Neural progenitor cell (in vitro differentiated cells): Measurements from ENCODE around the gene MAJIN. TPM values are rescaled to one million over a fixed set of nuclear protein-coding genes. Genes with fewer than 3 reads are reported as not detected.

Experiments
- DNase-seq: peaks from one replicate; pipeline ENCODE4 v3.0.0-alpha.2; 2016; ENCODE audit warnings: low spot score
- H2AFZ ChIP-seq: fragments of 200-600 bp; sonication (generic); replicated peaks from 2 replicates; pipeline ENCODE4 v1.6.1; 2016; ENCODE audit warnings: antibody characterized with exemption
- H3F3A ChIP-seq: fragments of 200-600 bp; sonication (generic); 2 replicates; pipeline ENCODE4 v1.6.1; 2016; ENCODE audit warnings: antibody characterized with exemption, low read depth
- H3K27ac ChIP-seq: fragments of 200-600 bp; sonication (generic); 2 replicates; pipeline ENCODE4 v1.5.1; 2016; ENCODE audit warnings: mild to moderate bottlenecking
- H3K27me3 ChIP-seq: fragments of 200-600 bp; sonication (generic); 2 replicates; pipeline ENCODE4 v1.6.1; 2016; ENCODE audit warnings: mild to moderate bottlenecking, moderate library complexity
- H3K36me3 ChIP-seq: fragments of 200-600 bp; sonication (generic); 2 replicates; pipeline ENCODE4 v1.5.1; 2016
- H3K4me1 ChIP-seq: fragments of 200-600 bp; sonication (generic); 2 replicates; pipeline ENCODE4 v1.6.1; 2016; ENCODE audit warnings: mixed run types
- H3K4me2 ChIP-seq: fragments of 200-600 bp; sonication (generic); 2 replicates; pipeline ENCODE4 v1.6.1; 2016
- H3K4me3 ChIP-seq: fragments of 200-600 bp; sonication (generic); 2 replicates; pipeline ENCODE4 v1.5.1; 2016
- H3K79me2 ChIP-seq: fragments of 200-600 bp; sonication (generic); 2 replicates; pipeline ENCODE4 v1.6.1; 2016; ENCODE audit warnings: low read depth
- H3K9ac ChIP-seq: fragments of 200-600 bp; sonication (generic); 2 replicates; pipeline ENCODE4 v1.6.1; 2016
- H3K9me3 ChIP-seq: fragments of 200-600 bp; sonication (generic); 2 replicates; pipeline ENCODE4 v1.5.1; 2016; ENCODE audit warnings: low read depth
- H4K20me1 ChIP-seq: fragments of 200-600 bp; sonication (generic); 2 replicates; pipeline ENCODE4 v1.6.1; 2016; ENCODE audit warnings: low read depth
- H3K27ac Mint-ChIP-seq: 3 replicates; pipeline ENCODE4 v1.8.0; 2021; ENCODE audit warnings: mixed read lengths
- H3K27me3 Mint-ChIP-seq: 2 replicates; pipeline ENCODE4 v1.8.0; 2022; ENCODE audit warnings: low read depth, mild to moderate bottlenecking, inconsistent platforms, moderate library complexity, mixed read lengths; ENCODE audit not compliant: insufficient read depth
- H3K36me3 Mint-ChIP-seq: 3 replicates; pipeline ENCODE4 v1.8.0; 2021; ENCODE audit warnings: mixed read lengths
- H3K4me1 Mint-ChIP-seq: 3 replicates; pipeline ENCODE4 v1.8.0; 2021; ENCODE audit warnings: mixed read lengths
- H3K4me3 Mint-ChIP-seq: 3 replicates; pipeline ENCODE4 v1.8.0; 2021; ENCODE audit warnings: mild to moderate bottlenecking, moderate library complexity, mixed read lengths
- H3K9me3 Mint-ChIP-seq: 3 replicates; pipeline ENCODE4 v1.8.0; 2020; ENCODE audit warnings: mixed read lengths
- CTCF ChIP-seq: fragments of 200-600 bp; sonication (generic); IDR thresholded peaks from 2 replicates; pipeline ENCODE4 v1.5.1; 2017; ENCODE audit warnings: antibody characterized with exemption, mild to moderate bottlenecking
- EZH2 ChIP-seq: fragments of 200-600 bp; sonication (generic); IDR thresholded peaks from 2 replicates; pipeline ENCODE4 v1.6.1; 2017; ENCODE audit warnings: antibody characterized with exemption, mild to moderate bottlenecking, moderate library complexity
- EZH2phosphoT487 ChIP-seq: fragments of 200-600 bp; sonication (generic); IDR thresholded peaks from 2 replicates; pipeline ENCODE4 v1.6.1; 2017; ENCODE audit warnings: antibody characterized with exemption
- total RNA-seq: library from RNA; depleted of rRNA; stranded (reverse); fragments of >200 nt; gene quantifications from 2 replicates; pipeline ENCODE4 v1.2.3, GENCODE V29; 2015; ENCODE audit warnings: low replicate concordance

MAJIN gene
- total RNA-seq, 1 donor from 2014 or later = not detected

- peak; percentile 31 for DNase-seq
- peak overlapping the region; percentile 81 for H3K4me3 ChIP-seq
These were observed 46.1 kb downstream of the MAJIN start for GRCh38 chr11:64925536-64926436.

DNA sequence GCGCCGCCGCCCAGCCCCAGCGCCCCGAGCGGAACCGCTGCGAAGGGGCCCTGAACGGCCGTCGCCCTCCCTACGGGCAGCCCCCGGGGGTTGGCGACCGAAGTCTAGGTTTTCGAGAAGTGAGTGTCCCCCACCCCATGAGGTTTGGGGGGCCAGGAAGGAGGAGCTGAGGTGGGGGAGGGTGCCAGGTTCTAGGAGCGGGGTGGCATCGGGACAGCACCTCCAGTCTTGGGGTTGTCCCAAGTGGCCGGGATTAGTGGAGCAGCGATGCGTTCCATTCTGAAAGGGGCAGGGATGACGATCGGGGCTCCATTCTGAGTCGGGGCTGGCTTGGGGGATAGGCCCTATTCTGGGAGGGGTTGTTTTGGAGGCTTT, 47.0 kb downstream of the MAJIN start:
- peak; percentile 66 for DNase-seq
- H2AFZ ChIP-seq = peak overlapping the region; percentile 95
- H3K4me3 ChIP-seq = peak overlapping the region; percentile 81
- TF ChIP-seq CTCF = no peak
- no peak for TF ChIP-seq EZH2phosphoT487
- TF ChIP-seq EZH2 = no peak
- no peaks in the 10 kb centered on the region for H3K4me1 ChIP-seq
- no peaks in the 10 kb centered on the region for H3K36me3 ChIP-seq
- H4K20me1 ChIP-seq = no peaks in the 10 kb centered on the region
- no peaks in the 10 kb centered on the region for H3K79me2 ChIP-seq
- H3K9ac ChIP-seq = peak overlapping the region; percentile 16
- H3K9me3 ChIP-seq = no peaks in the 10 kb centered on the region
- H3F3A ChIP-seq = no peaks in the 10 kb centered on the region
- peaks cover 13% of the 10 kb centered on the region for H3K4me1 Mint-ChIP-seq
- peaks cover 2% of the 10 kb centered on the region for H3K36me3 Mint-ChIP-seq
- H3K4me3 Mint-ChIP-seq = peak overlapping the region; percentile 92
- peak overlapping the region; percentile 96 for H3K4me2 ChIP-seq
- peaks cover 7% of the 10 kb centered on the region for H3K27me3 ChIP-seq
- H3K9me3 Mint-ChIP-seq = no peaks in the 10 kb centered on the region
- H3K27ac Mint-ChIP-seq = peak overlapping the region; percentile 66
- no peak overlapping the region for H3K27ac ChIP-seq
- peaks cover 3% of the 10 kb centered on the region for H3K27me3 Mint-ChIP-seq

More at GRCh38 chr11:64925536-64926436, 46.1 kb downstream of the MAJIN start:
- TF ChIP-seq EZH2phosphoT487 (no peak), EZH2 (no peak), CTCF (no peak)
- H3K4me1 Mint-ChIP-seq = peaks cover 13% of the 10 kb centered on the region
- H3K27ac Mint-ChIP-seq = peak overlapping the region; percentile 81
- Histone ChIP-seq H3K9ac (no peak overlapping the region), H4K20me1 (no peaks in the 10 kb centered on the region), H3K9me3 (no peaks in the 10 kb centered on the region), H3K27ac (no peak overlapping the region), H3K4me2 (peak overlapping the region; percentile 96), H3K27me3 (peaks cover 7% of the 10 kb centered on the region), H3F3A (no peaks in the 10 kb centered on the region), H3K36me3 (no peaks in the 10 kb centered on the region), H3K4me1 (no peaks in the 10 kb centered on the region), H3K79me2 (no peaks in the 10 kb centered on the region), H2AFZ (no peak overlapping the region)
- H3K9me3 Mint-ChIP-seq = no peaks in the 10 kb centered on the region
- peaks cover 3% of the 10 kb centered on the region for H3K27me3 Mint-ChIP-seq
- H3K36me3 Mint-ChIP-seq = peaks cover 2% of the 10 kb centered on the region
- peak overlapping the region; percentile 92 for H3K4me3 Mint-ChIP-seq

DNA sequence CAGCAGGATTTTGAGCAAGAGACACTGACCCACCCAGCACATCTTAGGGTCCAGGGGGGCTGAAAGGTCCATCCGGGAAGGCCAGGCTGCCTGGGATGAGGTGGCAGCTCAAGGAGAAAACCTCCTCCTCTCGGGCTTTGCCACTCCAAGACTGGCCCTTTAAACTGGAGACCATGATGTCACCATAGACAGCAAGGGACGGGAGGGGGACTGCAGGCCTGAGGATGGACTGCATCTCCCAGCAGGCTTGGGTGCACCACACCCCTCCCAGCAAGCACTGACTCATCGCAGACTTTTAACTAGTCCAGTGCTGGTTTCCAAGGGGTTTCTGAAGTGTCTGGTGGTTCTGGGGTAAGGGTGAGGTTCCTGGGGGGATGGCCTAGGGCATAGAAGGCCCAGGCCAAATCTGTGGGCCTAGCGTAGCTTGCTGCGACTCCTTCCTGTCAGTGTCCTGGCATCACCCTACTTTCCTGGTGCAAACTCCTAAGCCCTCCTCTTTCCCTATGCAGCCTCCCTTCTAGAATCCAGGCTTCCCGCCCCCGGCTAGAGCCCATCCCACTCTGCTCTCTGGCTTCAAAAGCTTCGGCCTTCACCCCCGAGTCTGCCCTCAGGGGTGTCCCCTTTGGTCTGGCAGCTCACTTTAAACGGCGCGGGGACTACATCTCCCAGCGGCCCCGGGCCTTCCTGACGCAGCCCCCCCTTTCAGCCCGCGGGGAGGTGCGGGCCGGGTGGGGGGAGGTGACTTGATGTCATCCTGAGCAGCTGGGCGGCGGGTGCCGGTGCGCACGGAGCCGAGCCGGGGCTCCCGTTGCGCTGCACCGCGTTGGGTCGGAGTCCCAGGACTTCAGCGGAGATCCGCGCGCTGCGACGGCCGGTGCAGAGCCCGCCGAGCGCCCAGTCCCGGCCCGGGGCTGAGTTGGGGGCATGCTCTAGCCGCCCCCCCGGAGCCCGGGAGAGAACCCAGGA, 47.7 kb downstream of the MAJIN start, which contains the start of gene PPP2R5B:
Gene PPP2R5B, plus strand, starts transcription at position 746 of the 966 bp plus-strand sequence. CDS start 1,046 bp downstream, outside the sequence.
- peak within 1 kb of the TSS; percentile 96 for H3K4me2 ChIP-seq
- H3K4me1 ChIP-seq = no peaks in the 10 kb centered on the region
- Mint-ChIP-seq H3K9me3 (no peaks in the 10 kb centered on the region), H3K27me3 (peaks cover 3% of the 10 kb centered on the region), H3K4me3 (peak within 1 kb of the TSS; percentile 93), H3K36me3 (no peaks in the 10 kb centered on the region), H3K27ac (peak within 1 kb of the TSS; percentile 99), H3K4me1 (peaks cover 13% of the 10 kb centered on the region)
- H3K9me3 ChIP-seq = no peaks in the 10 kb centered on the region
- peak within 1 kb of the TSS; percentile 16 for H3K9ac ChIP-seq
- H3K36me3 ChIP-seq = no peaks in the 10 kb centered on the region
- no peaks in the 10 kb centered on the region for H4K20me1 ChIP-seq
- H3K27ac ChIP-seq = no peak within 1 kb of the TSS
- H3F3A ChIP-seq = no peaks in the 10 kb centered on the region
- H3K27me3 ChIP-seq = peaks cover 7% of the 10 kb centered on the region
- TF ChIP-seq EZH2 (no peak), EZH2phosphoT487 (no peak), CTCF (no peak)
- peak; percentile 93 for DNase-seq
- H2AFZ ChIP-seq = peak within 1 kb of the TSS; percentile 95
- H3K79me2 ChIP-seq = no peaks in the 10 kb centered on the region
- peak within 1 kb of the TSS; percentile 81 for H3K4me3 ChIP-seq
